HG02610 (cell line): ENCODE results near the gene HPSE2.

Experiments used
- ATAC-seq: cut with Tn5 transposase; IDR thresholded peaks from one replicate; pipeline ENCODE4 v1.9.1; 2021; ENCODE audit warnings: mild to moderate bottlenecking, moderate library complexity; ENCODE audit not compliant: unreplicated experiment

HPSE2 gene

DNA sequence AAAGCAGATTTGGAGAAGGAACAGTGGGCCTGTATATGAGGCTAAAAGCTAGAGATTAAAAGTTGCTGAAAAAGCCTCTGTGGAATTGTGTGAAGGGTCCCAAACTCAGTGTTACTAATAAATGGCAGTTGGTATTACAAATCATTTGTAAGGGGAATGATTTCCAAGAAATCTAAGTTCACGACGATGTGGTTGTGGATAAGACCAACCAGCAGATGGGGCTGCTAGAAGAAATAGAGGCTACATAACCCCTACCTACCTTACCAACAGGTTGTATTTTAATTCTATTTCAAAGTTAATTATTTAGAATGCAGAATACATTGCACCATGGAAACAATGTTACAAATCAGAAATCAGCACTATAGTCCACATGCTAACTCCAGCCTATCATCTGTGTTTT, 377.1 kb downstream of the HPSE2 start:
- no peak for ATAC-seq

DNA sequence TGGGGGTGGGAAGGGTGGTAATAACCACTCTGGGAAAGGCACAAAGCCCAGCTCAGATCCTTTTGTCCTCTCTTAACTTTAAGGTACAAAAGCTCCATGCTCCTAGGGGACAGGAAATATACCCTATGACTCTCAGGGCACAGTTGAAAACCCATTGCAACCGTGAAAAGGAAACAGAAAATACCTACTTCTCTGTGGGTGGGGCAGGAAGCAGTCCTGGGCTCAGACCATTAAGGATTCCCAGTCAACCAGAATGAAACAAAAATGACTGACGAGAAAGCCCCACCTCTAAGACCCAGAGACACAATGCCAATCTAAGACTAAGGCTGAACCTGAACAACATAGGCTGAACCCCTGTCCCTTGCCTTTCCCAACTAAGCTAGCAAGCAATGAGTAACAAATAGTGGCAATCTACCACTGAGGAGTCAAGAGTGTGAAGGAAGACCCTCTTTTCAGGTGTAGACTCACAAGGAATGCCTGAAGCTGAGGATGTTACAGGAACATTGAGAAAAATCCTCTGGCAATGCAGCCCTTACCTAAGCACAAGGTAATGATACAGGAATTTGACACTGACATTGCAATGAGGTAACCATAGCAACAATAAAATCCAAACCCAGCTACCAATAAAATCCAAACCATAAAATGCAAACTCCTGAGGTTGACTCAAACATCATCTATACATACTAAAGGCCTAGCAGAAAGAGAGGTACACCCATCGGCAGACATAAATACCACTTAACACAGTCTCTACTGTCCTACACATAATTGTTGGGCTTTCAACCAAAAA, 380.1 kb downstream of the HPSE2 start:
- no peak for ATAC-seq

DNA sequence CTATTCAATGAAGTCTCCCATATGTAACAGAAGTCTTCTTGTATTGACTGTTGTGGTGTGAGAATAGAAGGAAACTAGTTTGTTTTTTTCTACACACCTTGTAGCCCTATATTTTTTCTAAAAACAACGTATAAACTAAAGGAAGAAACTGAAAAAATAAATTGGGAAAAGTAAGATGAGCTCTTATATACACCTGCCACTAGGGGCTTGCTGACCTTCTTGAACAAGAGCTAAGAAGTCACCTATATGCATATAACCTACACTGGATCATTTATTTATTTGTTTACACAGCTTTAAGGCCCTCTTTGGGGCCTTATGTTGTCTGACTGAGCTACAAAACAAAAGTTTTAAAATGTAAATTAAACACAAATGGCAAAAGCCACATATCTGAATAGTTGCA, 383.0 kb downstream of the HPSE2 start:
- ATAC-seq = no peak

DNA sequence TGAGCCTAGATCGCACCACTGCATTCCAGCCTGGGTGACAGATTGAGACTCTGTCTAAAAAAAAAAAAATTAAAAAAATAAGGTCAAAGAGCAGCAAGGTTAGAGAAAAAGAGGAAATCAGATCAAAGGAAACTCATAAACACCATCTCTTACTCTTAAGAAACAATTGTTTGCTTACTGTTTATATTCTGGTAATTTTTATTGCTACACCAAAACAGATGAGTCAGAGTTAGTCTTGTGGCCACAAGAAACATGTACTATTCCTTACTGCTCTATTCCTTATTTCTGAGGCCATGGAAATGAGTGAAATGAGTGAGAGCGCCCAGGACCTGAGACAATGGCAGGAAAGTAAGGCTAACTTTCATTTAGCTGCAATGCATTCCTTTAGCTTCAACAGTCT, 387.3 kb downstream of the HPSE2 start:
- ATAC-seq = no peak

DNA sequence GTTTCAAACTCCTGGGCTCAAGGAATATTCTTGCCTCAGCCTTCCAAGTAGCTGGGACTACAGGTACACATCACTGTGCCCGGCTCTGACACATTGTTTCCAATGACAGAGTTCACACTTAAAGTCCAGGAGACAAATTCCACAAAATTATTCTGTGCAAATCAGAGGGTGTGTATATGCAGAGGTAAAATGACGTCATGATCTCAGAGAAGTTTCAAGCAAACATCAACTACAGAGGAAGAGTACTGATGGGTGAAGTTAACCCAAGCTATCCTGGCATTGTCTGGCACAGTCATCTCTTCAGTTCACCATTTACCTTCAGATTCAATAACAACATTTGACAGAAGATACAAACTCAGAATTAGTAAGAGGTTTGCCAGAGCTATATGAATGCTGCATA, 388.9 kb downstream of the HPSE2 start:
- no peak for ATAC-seq

DNA sequence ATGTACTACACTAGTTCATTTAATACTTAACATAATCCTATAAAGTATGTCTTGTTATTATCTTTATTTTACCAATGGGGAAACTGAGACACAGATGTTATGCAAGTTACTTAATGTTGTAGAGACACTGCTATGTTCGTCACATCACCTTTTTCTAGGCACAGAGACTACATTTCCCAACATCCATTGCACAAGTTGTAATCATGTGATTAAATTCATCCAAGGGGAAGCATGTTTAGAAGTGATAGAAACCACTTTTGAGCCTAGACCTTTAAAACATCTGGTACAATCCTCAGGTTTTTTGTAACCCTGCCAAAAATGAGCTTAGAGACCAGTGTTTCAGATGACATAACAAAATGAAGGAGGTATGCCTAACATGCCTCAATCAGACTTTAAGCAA, 402.1 kb downstream of the HPSE2 start:
- ATAC-seq = no peak

DNA sequence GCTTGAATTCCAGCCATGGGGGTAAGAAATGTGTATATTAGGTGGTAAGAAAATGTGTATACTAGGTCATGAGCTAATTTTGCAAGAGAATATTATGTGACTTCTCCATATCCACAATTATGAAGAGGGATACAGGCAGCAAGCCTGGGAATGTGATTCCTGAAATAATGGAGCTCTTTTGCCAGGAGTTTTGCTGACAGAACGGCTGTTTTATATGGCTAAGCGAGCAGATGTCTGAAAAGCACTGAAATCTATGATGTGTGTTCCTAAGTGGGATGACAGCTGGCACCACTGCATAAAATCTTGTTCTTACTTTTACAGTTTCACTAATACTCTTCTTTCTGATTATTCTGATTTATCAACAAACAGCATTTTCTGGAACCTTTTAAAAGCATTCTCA, 402.9 kb downstream of the HPSE2 start:
- no peak for ATAC-seq

DNA sequence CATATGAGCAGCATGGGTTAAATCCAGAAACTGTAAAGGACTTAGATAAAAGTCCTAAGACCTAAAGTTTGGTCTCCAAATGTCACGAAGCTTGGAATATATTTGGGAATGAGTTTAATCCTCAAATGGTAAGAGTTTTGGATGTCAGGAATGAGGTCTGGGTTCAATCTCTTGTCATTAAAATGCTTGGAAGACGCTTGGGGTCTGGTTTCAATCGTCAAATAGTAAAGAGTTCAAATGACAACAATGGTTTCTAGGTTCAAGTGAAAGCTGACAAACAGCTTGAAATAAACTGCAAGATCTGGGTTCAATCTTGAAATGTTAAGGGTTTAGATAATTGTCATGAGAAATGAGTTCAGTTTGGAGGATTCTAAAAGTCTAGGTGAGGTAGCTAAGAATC, 403.5 kb downstream of the HPSE2 start:
- ATAC-seq = no peak

DNA sequence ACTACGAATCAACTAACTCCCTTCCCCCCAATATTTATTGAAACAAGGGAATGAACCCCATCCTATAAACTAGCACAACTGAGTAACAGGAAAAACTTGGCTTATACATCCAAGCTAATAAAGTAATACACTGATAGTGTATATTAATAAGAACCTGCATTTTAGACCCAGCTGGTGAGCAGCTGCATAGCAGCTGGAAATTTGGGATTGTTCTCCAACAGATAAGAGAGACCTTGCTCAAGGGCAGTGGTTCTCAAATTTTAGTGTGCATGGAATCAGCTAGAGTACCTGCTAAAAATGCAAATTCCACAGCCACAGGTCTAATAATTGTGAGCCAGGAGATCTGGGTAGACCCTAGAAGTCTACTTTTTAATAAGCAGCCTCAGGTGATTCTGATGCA, 404.3 kb downstream of the HPSE2 start:
- no peak for ATAC-seq

DNA sequence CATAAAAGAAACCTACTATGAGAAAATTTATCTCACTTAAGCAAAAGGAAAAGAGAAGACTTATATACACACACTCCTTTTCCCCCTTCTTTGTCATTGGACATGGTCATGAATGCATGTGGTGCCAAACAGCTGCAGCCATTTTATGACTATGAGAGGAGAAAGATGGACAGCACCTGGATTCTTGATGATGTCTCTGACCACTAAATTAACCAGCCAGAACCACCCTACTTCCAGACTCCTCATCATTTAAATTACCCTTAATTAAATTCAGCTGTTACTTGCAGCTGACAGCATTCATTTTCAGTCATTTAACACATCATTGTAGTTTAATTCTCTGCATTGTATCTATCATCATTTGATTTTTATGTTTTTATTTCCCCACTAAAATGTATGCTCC, 409.9 kb downstream of the HPSE2 start:
- no peak for ATAC-seq

DNA sequence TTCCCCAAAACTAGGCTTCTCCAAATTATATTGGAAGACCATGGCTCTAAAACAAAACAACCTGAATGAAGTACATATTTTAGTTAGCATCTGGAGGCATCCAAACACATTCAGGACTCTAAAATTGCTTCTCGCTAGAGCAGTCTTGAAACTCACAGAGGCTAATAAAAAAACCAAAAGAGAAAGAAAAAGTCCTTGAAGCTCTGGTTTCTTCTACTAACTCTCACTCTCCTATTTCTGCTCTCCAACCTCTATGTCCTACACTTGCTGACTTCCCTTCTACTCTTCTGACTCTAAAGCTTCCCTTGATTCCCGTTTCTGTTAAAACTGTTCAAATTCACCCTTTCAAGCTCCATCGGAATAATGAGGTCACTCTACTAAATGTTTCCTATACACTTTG, 418.3 kb downstream of the HPSE2 start:
- ATAC-seq = no peak

DNA sequence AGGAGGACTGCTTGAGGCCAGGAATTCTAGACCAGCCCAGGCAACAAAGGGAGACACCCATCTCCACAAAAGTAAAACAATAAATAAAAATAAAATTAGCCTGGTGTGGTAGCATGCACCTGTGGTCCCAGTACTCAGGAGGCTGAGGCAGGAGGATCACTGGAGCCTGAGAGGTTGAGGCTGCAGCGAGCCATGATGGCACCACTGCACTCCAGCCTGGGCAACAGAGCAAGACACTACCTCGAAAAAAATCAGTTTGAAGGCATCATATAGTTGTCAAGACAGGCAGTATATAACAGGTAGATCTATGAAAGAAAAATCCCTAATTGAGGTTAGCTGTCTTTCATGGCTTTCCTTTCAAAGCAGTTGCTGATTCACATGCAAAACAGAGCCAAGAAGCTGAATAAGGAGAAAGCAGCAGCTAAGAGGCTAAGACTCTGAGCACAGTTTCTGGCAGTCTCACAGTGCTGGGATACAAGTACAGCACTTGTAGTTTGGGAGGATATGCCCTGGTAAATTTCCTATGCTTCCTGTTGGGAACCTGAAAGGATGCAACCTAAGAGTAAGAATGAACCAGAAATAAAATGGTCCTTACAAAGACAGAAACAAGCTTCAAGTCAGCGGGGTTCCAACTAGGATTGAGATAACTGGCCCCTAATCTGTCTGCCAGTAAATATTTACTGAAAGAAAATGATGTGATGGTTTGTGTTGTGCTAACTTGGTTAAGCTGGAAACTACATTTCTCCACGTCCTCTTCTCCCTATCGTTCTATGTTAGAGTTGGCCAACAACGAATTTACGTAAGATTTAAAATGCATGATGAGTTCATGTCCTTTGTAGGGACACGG, 420.4 kb downstream of the HPSE2 start:
- ATAC-seq = no peak

DNA sequence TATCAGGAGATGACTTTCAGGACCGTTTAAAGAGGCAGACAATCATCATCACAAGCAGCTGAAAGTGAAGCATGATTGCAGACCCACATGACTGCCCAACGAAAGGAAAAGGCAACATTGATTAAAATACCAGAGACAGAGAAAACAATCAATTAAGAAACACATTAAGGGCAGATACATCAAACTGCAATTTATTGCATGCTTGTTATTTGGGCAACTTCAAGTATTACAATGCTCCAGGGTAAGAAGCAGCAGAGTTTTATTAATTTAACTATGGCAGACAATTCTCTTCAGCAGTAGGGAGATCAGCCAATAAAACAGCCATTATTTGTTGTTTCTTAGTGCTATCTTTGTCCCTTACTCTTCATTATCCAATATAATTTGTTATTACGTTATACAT, 421.2 kb downstream of the HPSE2 start:
- no peak for ATAC-seq

DNA sequence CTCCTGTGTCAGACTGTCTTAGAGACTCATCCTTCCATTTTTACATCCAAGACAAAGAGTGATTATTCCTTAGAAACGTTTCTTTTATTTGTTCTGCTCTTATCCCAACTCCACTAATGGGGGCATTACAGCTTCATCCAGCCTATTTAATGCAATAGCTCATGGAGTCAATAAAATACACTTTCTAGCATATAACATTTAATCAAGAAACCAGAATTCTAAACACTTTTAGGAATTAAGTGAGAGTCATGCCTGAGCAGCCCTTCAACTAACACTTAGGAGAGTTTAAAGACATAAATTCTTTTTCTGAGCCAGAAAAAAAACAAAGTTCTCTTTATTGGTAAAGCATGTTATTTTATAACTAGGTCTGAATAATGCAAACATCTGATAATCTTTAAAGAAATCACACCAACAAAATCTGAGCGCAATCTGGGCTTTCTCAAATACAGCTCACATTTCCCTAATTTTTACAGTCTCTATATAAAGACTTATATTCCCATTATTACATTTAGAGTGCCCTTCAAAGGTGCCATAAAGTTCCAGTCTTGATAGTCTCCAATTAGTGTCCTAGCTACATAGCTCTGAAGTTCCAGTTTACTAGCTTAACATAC, 427.3 kb downstream of the HPSE2 start:
- ATAC-seq = no peak

DNA sequence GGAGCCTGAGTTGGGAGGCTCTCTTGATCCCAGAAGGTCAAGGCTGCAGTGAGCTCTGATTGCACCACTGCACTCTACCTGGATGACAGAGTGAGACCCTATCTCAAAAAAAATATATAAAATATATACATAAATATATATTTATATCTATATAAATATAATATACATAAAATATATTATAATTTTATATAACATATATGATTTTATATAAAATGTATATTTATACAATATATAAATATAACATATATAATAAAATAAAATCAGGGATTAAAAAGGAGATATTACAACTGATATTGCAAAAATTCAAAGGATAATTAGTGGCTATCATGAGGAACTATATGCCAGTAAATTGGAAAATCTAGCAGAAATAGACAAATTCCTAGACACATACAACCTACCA, 435.4 kb downstream of the HPSE2 start:
- no peak for ATAC-seq

DNA sequence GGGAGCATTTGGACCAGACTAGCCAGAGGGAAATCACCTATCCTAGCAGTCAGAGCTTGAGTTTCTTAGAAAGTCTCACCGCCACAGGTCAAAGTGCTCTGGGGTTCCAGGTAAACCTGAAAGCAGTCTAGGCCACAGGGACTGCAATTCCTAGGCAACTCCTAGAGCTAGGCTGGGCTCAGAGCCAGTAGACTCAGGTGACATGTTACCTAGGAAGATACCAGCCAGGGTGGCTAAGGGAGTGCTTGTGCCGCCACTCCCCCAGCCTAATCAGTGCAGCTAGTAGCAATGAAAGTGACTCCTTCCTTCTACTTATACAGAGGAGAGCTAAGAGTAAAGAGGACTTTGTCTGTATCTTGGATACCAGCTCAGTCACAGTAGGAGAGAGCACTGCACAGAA, 440.2 kb downstream of the HPSE2 start:
- ATAC-seq = no peak

DNA sequence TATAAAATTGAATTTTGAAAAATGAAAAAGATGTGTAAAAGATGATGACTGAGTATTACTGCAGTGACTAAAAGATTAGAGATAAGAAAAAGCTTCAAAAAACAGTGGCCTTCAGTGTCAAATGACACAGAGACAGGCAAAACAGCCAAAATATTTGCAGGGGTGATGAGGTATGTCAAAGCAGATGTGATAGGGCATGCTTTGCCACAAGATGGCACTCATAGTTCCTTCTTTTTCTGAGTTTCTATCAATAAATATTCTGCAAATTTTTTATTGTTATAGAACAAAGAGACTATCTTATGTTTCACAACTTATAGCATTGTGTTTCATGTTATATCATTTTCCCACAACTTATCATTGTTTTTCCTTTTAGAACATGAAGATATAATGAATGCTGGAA, 444.8 kb downstream of the HPSE2 start:
- no peak for ATAC-seq

DNA sequence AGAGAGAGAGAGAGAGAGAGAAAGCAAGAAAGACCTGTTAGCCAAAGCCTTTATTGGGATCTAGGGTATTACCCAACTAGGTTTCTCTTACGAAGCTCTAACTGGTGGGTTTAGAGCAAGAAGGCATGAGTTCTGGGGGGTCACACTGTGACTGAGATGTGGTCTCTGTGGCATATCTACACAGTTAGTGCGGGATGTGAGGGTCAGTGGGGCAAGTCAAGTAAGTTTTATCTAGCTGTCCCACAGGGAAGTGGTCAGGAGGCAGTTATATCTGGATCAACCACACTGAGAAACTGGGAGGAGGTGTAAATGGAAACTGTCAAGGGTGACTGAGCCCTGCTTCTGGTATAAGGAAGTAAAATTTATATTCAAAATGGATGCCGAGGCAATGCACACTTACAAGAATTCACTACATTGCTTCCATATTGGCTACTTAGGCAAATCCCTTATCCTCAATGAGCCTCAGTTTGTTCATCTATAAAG, 457.3 kb downstream of the HPSE2 start:
- peak; percentile 40 for ATAC-seq

DNA sequence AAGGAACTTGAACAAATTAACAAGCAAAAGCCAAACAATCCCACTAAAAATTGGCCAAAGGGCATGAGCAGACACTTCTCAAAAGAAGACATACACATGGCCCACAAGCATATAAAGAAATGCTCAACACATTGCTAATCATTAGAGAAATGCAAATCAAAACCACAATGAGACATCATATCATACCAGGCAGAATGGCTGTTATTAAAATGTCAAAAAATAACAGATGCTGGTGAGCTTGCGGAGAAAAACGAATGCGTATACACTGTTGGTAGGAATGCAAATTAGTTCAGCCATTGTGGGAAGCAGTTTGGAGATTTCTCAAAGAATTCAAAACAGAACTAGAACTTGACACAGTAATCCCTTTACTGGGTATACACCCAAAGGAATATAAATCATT, 477.2 kb downstream of the HPSE2 start:
- no peak for ATAC-seq

DNA sequence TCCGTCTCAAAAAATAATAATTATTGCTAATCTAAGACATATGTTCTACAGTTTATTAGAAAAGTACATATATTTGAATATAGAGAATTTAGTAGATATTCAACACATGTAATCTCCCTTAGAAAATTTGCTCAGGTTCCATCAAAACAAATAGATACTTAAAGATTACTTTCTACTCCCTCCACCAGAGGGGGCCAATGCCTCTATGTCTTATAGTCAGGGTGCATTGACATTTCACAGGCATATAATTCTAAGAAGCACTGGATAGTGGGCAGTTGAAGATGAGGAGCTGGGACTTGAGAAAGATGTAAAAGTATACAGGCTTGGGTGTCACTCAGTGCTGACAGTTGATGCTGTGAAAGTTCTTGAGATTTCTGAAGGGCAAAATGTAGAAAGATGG, 487.4 kb downstream of the HPSE2 start:
- no peak for ATAC-seq

DNA sequence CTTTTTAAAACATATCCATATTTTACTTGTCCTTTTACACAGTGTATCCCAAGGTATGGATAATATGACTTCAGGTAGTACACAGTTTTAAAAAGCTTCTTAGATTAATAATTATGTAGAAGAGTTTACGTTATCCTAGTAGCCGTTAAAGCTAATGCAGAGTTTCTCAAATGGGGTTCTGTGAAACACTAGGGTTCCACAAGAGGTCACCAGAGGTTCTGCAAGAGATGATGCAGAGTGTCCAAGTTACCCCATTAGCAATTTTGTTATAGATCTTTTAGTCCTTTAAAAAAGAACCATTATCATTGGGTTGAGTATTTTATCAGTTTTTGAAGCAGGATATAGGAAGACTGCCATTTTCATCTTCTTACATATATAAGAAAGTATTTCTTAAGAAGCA, 490.0 kb downstream of the HPSE2 start:
- ATAC-seq = no peak

DNA sequence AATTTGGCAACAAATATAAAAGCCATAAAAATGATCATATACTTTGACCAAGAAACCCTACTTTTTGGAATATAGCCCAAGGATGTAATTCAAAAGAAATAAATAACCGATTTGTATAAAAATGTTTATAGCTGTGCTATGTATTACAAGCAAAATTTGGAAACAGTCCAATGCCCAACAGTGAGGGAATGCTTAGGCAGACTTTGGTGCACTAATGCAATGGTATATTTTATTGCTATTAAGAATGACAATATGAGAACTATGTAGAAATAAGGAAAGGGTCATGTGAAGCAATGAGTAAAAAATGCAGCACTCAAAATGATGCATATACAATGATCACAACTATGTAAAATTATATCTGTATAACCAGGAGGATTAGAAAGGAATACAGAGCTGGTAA, 515.1 kb downstream of the HPSE2 start:
- no peak for ATAC-seq
